HG03460 (cell line): ENCODE measurements around the gene WDR64.

Experiments used
- ATAC-seq: cut with Tn5 transposase; IDR thresholded peaks from one replicate; pipeline ENCODE4 v1.9.1; 2021; ENCODE audit not compliant: unreplicated experiment

WDR64 gene

GRCh38 chr1:241652012-241652411, at the start of gene WDR64:
TSS of gene WDR64 (plus strand) at chr1:241652281. CDS start at chr1:241652485, 204 bp downstream.
- no peak for ATAC-seq

GRCh38 chr1:241603731-241604245, 48.3 kb upstream of the WDR64 start:
- ATAC-seq: no peak

GRCh38 chr1:241605146-241605805, 46.8 kb upstream of the WDR64 start:
- no peak for ATAC-seq

- ATAC-seq: no peak
Measured at GRCh38 chr1:241606544-241606943, 45.5 kb upstream of the WDR64 start.

- no peak for ATAC-seq
Measured at GRCh38 chr1:241607497-241607896, 44.6 kb upstream of the WDR64 start.

GRCh38 chr1:241608379-241609033, 43.6 kb upstream of the WDR64 start:
- ATAC-seq: no peak

GRCh38 chr1:241610056-241610815, 41.8 kb upstream of the WDR64 start:
- no peak for ATAC-seq

- peak; percentile 94 for ATAC-seq
Measured at GRCh38 chr1:241611063-241611462, 41.0 kb upstream of the WDR64 start.

- ATAC-seq: no peak
Measured at GRCh38 chr1:241611736-241612135, 40.3 kb upstream of the WDR64 start.

GRCh38 chr1:241612533-241613477, 39.3 kb upstream of the WDR64 start:
- no peak for ATAC-seq

- no peak for ATAC-seq
Measured at GRCh38 chr1:241614144-241614543, 37.9 kb upstream of the WDR64 start.

GRCh38 chr1:241614572-241614971, 37.5 kb upstream of the WDR64 start:
- ATAC-seq: no peak

- ATAC-seq: no peak
Measured at GRCh38 chr1:241615043-241615974, 36.8 kb upstream of the WDR64 start.

GRCh38 chr1:241617426-241617825, 34.7 kb upstream of the WDR64 start:
- no peak for ATAC-seq

GRCh38 chr1:241622669-241623068, 29.4 kb upstream of the WDR64 start:
- ATAC-seq: no peak

GRCh38 chr1:241624935-241625334, 27.1 kb upstream of the WDR64 start:
- ATAC-seq: no peak

- ATAC-seq: peak; percentile 77
Measured at GRCh38 chr1:241627453-241628259, 24.4 kb upstream of the WDR64 start.

GRCh38 chr1:241630005-241630404, 22.1 kb upstream of the WDR64 start:
- ATAC-seq: no peak

- ATAC-seq: no peak
Measured at GRCh38 chr1:241630476-241630875, 21.6 kb upstream of the WDR64 start.
